HL-60 (cell line): Measurements from ENCODE around the gene MAN2A1.

Source experiments
- GABPA ChIP-seq: IDR thresholded peaks from 2 replicates; pipeline ENCODE4 v1.6.1; 2012; ENCODE audit warnings: low read depth
- TF ChIP-seq, protein P1 (sequence below): IDR thresholded peaks from one replicate; pipeline ENCODE4 v1.5.1; 2011; ENCODE audit warnings: low read length, control low read depth, inconsistent platforms; ENCODE audit not compliant: insufficient read depth

DNA sequence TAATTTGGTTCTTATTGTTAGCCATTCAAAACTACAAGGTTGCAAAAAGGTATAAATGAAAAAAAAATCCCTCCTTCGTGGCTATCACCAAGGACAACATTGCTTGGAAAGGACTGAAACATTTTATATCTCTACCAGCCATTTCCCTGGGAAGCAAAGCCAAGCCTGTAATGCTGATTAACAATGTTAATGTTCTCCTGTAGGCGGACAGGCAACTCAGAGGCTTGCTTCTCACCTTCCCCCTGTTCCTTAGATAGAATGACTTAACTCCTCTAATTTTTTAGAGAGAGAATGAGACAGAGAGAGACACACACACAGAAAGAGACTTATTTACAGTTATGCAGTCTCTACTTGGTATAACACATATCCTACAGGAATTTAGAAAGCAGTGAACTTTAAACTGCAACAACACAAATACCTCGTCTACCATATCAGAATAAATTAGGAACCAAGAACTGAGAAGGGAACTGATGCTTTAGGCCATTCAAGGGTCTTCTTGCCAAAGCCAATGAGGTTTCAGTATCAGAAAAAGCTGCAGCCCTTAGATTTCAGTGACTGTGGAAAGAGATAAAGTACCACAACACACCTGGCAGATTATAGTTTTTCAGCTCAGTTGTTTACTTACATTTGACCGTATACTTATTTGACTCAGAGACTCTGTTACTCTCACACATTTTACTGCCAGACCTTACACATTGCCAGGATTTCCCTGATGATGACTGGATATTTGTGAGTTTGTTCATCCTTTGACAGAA lies 20.9 kb upstream of the MAN2A1 start:
- TF ChIP-seq, protein P1, sequence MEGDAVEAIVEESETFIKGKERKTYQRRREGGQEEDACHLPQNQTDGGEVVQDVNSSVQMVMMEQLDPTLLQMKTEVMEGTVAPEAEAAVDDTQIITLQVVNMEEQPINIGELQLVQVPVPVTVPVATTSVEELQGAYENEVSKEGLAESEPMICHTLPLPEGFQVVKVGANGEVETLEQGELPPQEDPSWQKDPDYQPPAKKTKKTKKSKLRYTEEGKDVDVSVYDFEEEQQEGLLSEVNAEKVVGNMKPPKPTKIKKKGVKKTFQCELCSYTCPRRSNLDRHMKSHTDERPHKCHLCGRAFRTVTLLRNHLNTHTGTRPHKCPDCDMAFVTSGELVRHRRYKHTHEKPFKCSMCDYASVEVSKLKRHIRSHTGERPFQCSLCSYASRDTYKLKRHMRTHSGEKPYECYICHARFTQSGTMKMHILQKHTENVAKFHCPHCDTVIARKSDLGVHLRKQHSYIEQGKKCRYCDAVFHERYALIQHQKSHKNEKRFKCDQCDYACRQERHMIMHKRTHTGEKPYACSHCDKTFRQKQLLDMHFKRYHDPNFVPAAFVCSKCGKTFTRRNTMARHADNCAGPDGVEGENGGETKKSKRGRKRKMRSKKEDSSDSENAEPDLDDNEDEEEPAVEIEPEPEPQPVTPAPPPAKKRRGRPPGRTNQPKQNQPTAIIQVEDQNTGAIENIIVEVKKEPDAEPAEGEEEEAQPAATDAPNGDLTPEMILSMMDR: no peak
- no peak for TF ChIP-seq GABPA
